Midbrain (tissue), 1 donor: ENCODE results near the gene OR52D1.
A peak's percentile ranks its signal among the peaks of the same experiment; 100 is the strongest.

ENCODE experiments used
- DNase-seq: peaks from one replicate; lab custom pipeline; 2025; lab: John Stamatoyannopoulos, UW

Gene OR52D1

DNA sequence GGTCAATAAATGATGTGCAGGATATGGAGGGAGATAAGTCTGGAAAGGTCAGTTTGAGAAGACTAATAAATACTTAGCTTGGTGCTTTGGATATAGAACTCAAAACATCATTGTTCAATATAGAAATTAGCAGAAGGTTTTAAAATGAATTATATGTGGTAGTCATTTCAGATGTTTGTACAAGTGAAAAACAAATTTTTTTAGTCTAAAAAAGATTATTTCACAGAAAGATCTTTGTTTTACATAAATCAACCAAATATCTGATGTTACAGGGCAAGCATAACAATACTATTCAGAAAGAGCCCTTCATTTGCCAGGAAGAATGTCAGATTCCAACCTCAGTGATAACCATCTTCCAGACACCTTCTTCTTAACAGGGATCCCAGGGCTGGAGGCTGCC, at the start of gene OR52D1:
TSS of gene OR52D1 (plus strand) at position 301 of the 400 bp plus-strand sequence. CDS start at position 323, 22 bp downstream.
- DNase-seq = no peak

DNA sequence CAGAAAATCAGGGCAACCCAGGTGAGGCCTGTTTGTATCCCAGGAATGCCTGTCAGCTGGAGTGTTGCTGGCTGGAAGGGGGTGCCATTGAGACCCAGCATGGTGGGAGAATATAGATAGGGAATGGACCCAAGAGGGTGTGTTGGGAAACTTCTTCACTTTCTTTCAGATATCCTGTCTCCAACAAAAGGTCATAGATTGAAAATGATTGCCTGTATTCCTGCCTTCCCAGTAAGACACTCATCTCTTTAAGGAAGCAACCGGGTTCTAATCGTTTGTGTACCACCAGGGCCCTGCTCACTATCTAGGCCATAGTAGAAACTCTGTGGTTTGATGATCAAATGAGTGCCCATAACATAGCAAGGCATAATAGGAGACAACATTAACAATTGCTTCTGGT, 47.1 kb upstream of the OR52D1 start, which contains the start of gene OR51I1:
TSS of gene OR51I1 (minus strand) at position 101 of the 400 bp plus-strand sequence. CDS start at position 101, 0 bp downstream.
- DNase-seq = no peak

DNA sequence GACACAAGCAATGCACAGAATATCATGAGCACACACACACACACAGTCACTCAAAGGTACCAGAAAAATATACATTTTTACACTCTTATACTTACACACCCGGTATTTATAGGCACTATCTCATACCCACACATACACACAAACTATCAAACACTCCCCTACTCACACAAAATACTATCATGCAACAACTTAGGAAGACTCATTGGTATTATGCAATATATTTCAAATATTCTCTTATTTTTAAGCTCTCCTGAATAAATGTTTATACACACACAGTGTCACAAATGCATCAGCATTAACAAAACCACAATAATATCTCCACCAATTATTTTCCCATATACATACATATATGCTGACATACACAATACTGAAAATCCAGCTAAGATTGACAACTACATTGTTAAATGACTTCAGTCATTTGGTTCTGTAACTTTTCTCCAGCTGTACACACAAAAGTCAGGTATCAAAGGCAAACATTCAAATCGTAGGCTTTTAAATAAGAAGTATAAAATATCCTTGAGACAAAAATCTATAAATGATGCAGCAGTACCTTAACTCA, 44.6 kb upstream of the OR52D1 start:
- no peak for DNase-seq

DNA sequence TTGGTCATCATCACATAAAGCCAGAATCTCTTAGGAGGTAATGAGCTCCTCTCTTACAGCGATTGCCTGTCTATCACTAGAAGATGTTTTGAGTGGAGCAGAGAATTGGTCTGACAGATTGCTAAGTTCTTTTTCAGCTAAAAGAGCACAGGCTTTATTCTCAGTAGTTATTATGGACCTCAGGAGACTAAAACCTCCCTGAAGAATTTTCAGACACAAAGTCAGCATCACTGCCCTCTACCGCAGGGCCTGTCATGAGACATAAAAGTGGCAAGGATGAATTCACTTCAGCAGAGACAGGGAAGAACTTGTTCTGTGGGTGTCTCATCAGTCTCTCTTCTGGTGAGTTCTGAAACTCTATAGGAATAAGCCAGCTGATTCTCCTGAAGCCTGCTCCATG, 39.5 kb upstream of the OR52D1 start, which contains the start of gene OR51I2:
TSS of gene OR51I2 (plus strand) at position 301 of the 400 bp plus-strand sequence. CDS start 4,166 bp downstream, outside the sequence.
- no peak for DNase-seq

GRCh38 chr11:5449432-5449831, 39.1 kb upstream of the OR52D1 start:
- no peak for DNase-seq

- DNase-seq = no peak
These were observed 27.4 kb upstream of the OR52D1 start for GRCh38 chr11:5460983-5461621.

GRCh38 chr11:5467527-5467926, 21.0 kb upstream of the OR52D1 start:
- no peak for DNase-seq

DNA sequence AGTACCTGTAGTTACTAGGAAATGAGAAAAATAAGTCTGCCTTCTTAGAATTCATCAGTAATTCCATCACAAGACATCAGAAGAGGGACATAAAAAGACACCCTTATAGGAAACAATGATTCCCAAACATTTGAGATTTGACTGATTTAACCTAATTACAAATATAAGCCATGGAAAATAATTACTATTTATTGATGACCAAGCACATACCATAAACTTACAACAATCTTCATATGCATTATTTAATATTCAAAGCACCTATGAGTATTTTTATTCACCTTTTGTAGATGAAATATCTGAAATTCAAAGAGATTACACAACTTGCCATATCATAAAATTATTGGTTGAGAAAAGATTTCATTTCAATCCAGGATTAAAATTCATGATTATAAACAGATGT, 14.6 kb upstream of the OR52D1 start:
- no peak for DNase-seq

DNA sequence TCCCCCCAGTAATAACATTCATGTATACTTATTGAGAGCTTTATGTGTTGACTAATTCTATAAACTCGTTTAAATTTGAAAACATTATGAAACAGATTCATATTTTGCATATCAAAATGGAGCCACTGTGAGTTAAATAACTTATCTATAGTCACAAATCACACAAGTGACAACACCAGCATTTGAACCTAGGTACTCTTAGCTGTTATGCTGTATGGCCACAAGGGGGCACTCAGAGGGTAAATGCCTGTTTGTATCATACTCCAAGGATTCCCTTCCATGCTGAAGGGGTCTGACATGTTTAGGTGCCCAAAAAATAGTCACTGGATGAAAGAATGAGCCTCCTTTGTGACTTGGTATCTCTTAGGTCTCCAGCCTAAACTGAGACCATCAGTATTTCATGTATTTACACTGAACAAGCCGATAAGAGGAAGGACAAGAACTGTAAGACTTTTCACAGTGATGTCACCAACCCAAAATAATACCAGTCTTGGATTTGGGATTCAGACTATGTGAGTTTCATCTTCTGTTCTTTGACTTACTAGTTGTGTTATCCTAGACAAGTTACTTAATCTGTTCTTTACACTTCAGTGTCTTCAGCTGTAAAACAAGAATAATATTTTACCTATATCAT, 12.2 kb upstream of the OR52D1 start:
- DNase-seq = peak; percentile 31

DNA sequence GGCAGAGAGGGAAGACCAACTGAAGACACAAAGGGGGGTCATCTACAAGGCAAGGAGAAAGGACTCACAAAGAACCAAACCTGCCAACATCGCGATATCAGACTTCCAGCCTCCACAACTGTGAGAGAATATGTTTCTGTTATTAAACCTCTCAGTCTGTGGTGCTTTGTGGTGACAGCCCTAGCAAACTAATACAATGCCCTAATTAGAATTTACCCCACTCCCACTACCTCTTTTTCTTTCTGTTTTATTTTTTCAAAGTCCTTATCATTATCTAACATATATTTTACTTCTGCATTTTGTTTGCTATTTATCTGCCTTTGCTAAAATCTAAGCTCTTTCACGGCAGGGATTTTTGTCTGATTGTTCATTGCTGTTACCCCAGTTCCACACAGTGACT, 2.5 kb upstream of the OR52D1 start:
- DNase-seq = no peak

DNA sequence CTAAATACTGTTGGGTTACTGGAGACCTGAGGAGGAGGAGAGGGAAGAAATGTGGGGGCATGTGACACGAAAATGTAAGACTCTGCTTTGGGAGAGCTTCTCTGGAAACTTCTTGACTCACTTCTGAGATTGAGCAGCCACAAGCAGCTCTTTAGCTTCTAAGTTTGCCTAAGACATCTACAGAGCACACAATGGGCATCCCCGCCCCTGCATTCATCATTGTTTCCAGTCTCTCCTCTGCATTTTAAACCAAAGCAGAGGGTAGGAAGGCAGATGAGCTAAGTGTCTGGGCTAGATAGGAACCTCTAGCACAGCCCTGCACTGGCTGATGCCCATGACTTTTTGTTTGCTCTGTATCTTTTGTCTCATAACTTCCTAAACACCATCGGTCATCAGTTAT, 2.1 kb upstream of the OR52D1 start:
- no peak for DNase-seq

- DNase-seq = no peak
These were observed 414 bp downstream of the OR52D1 start for GRCh38 chr11:5488798-5489399.

GRCh38 chr11:5489576-5490357, 1.3 kb downstream of the OR52D1 start:
- no peak for DNase-seq

DNA sequence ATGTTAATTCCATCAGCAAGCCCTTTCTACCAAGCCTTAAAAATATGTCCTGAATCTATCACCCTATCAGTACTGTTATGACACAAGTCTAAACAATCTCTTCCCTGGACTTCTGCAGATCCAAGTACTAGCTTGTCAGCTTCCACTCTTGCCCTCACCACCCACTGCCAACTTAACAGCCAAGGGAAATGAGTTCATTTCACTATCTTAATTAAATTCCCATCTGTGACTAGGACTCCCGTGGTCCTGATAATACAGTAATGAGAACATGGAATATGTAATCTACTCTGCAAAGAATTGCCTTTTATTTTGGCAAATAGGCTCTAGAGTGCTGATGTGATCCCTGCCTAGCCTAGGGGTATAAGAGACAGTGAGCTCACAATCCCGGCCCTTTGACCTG, 11.2 kb downstream of the OR52D1 start:
- DNase-seq = no peak

- no peak for DNase-seq
These were observed 11.9 kb downstream of the OR52D1 start for GRCh38 chr11:5500393-5500801.

GRCh38 chr11:5504403-5504921, 16.0 kb downstream of the OR52D1 start:
- DNase-seq = no peak

- no peak for DNase-seq
These were observed 17.0 kb downstream of the OR52D1 start for GRCh38 chr11:5505363-5506048.

- DNase-seq = no peak
These were observed 18.9 kb downstream of the OR52D1 start for GRCh38 chr11:5507177-5507932.

GRCh38 chr11:5507933-5508305, 19.4 kb downstream of the OR52D1 start:
- no peak for DNase-seq

- no peak for DNase-seq
These were observed 20.1 kb downstream of the OR52D1 start for GRCh38 chr11:5508605-5509004.

GRCh38 chr11:5509803-5510202, 21.3 kb downstream of the OR52D1 start, which contains the start of gene UBQLN3:
TSS of gene UBQLN3 (minus strand) at chr11:5509957. CDS start at chr11:5509558, 399 bp downstream.
- DNase-seq = no peak
